Measurements from ENCODE around the gene VAV3.
A peak's percentile ranks its signal among the peaks of the same experiment; 100 is the strongest.
"Not testable (repeated sequence)": the region's sequence is repeated elsewhere in the genome, so short reads cannot be mapped to it uniquely, and the experiment has no call there.

VAV3 gene

GRCh38 chr1:107720210-107720609 is 244.8 kb downstream of the VAV3 start:
- DNase-seq, result not testable (repeated sequence)

GRCh38 chr1:107710005-107710404 is 255.0 kb downstream of the VAV3 start:
- DNase-seq, result no peak

- DNase-seq, result no peak
Observed at GRCh38 chr1:107707111-107707510, 257.9 kb downstream of the VAV3 start.

- DNase-seq, result no peak
Observed at GRCh38 chr1:107706182-107706581, 258.8 kb downstream of the VAV3 start.

- DNase-seq, result no peak
Observed at GRCh38 chr1:107704911-107705310, 260.1 kb downstream of the VAV3 start.

GRCh38 chr1:107702946-107703571 is 261.9 kb downstream of the VAV3 start:
- no peak for DNase-seq

- DNase-seq, result not testable (repeated sequence)
Observed at GRCh38 chr1:107700651-107701050, 264.3 kb downstream of the VAV3 start.

- peak; percentile 27 for DNase-seq
Observed at GRCh38 chr1:107698161-107698560, 266.8 kb downstream of the VAV3 start.

- DNase-seq, result no peak
Observed at GRCh38 chr1:107695341-107695740, 269.6 kb downstream of the VAV3 start.

GRCh38 chr1:107692580-107693345 is 272.2 kb downstream of the VAV3 start:
- no peak for DNase-seq

- DNase-seq, result no peak
Observed at GRCh38 chr1:107691540-107691939, 273.4 kb downstream of the VAV3 start.

GRCh38 chr1:107690491-107690890 is 274.5 kb downstream of the VAV3 start:
- no peak for DNase-seq

GRCh38 chr1:107689733-107690132 is 275.2 kb downstream of the VAV3 start:
- DNase-seq, result no peak

- DNase-seq, result no peak
Observed at GRCh38 chr1:107689159-107689558, 275.8 kb downstream of the VAV3 start.

GRCh38 chr1:107687849-107688753 is 276.9 kb downstream of the VAV3 start:
- no peak for DNase-seq

- no peak for DNase-seq
Observed at GRCh38 chr1:107683683-107684082, 281.3 kb downstream of the VAV3 start.

GRCh38 chr1:107683191-107683657 is 281.8 kb downstream of the VAV3 start:
- no peak for DNase-seq

GRCh38 chr1:107682467-107682866 is 282.5 kb downstream of the VAV3 start:
- DNase-seq, result no peak

- DNase-seq, result no peak
Observed at GRCh38 chr1:107681001-107681479, 283.9 kb downstream of the VAV3 start.

GRCh38 chr1:107680579-107680985 is 284.4 kb downstream of the VAV3 start:
- DNase-seq, result no peak

GRCh38 chr1:107679411-107679953 is 285.5 kb downstream of the VAV3 start:
- no peak for DNase-seq

GRCh38 chr1:107678993-107679392 is 286.0 kb downstream of the VAV3 start:
- no peak for DNase-seq

- no peak for DNase-seq
Observed at GRCh38 chr1:107677697-107678096, 287.3 kb downstream of the VAV3 start.
